GM23338 (cell line): ENCODE measurements around the gene PCSK4. TPM values are rescaled to one million over a fixed set of nuclear protein-coding genes. Genes with fewer than 3 reads are reported as not detected.

Experiments
- ATAC-seq: fragments of 200-7000 bp; cut with Tn5 transposase; 3 replicates; pipeline ENCODE4 v1.9.1; 2020
- DNase-seq: peaks from one replicate; pipeline ENCODE4 v3.0.0-alpha.2; 2015; ENCODE audit warnings: low spot score
- H2AFZ ChIP-seq: fragments of 200-600 bp; sonication (generic); 2 replicates; pipeline ENCODE4 v1.8.0; 2016; ENCODE audit warnings: antibody characterized with exemption, mild to moderate bottlenecking, moderate library complexity
- H3F3A ChIP-seq: fragments of 200-600 bp; sonication (generic); replicated peaks from 2 replicates; pipeline ENCODE4 v1.8.0; 2017; ENCODE audit warnings: antibody characterized with exemption, mixed run types, low read depth
- H3K27ac ChIP-seq: fragments of 200-600 bp; sonication (generic); 2 replicates; pipeline ENCODE4 v1.6.1; 2016; ENCODE audit warnings: low read depth
- H3K27me3 ChIP-seq: fragments of 200-600 bp; sonication (generic); 2 replicates; pipeline ENCODE4 v1.8.0; 2016; ENCODE audit warnings: mild to moderate bottlenecking, mixed run types, moderate library complexity; ENCODE audit not compliant: insufficient read depth
- H3K36me3 ChIP-seq: fragments of 200-600 bp; sonication (generic); 2 replicates; pipeline ENCODE4 v1.8.0; 2016; ENCODE audit warnings: mild to moderate bottlenecking; ENCODE audit not compliant: insufficient read depth
- H3K4me1 ChIP-seq: fragments of 200-600 bp; sonication (generic); 2 replicates; pipeline ENCODE4 v1.8.0; 2016; ENCODE audit warnings: mild to moderate bottlenecking, moderate library complexity; ENCODE audit not compliant: insufficient read depth
- H3K4me2 ChIP-seq: fragments of 200-600 bp; sonication (generic); 2 replicates; pipeline ENCODE4 v1.7.1; 2017; ENCODE audit warnings: mixed run types
- H3K4me3 ChIP-seq: fragments of 200-600 bp; sonication (generic); 2 replicates; pipeline ENCODE4 v1.6.1; 2016; ENCODE audit warnings: mixed run types
- H3K79me2 ChIP-seq: fragments of 200-600 bp; sonication (generic); replicated peaks from 2 replicates; pipeline ENCODE4 v1.8.0; 2017; ENCODE audit warnings: mild to moderate bottlenecking; ENCODE audit not compliant: insufficient read depth
- H3K9me2 ChIP-seq: fragments of 200-600 bp; sonication (generic); 2 replicates; pipeline ENCODE4 v1.8.0; 2017; ENCODE audit not compliant: insufficient read depth
- H4K20me1 ChIP-seq: fragments of 200-600 bp; sonication (generic); replicated peaks from 2 replicates; pipeline ENCODE4 v1.8.0; 2017; ENCODE audit warnings: mild to moderate bottlenecking; ENCODE audit not compliant: insufficient read depth
- H3K27ac Mint-ChIP-seq: 2 replicates; pipeline ENCODE4 v1.8.0; 2020; ENCODE audit warnings: inconsistent platforms, mild to moderate bottlenecking, moderate library complexity, mixed read lengths
- H3K27me3 Mint-ChIP-seq: 3 replicates; pipeline ENCODE4 v1.8.0; 2022; ENCODE audit warnings: low read depth, mild to moderate bottlenecking, moderate library complexity, mixed read lengths, inconsistent platforms; ENCODE audit not compliant: insufficient read depth, poor library complexity
- H3K36me3 Mint-ChIP-seq: 3 replicates; pipeline ENCODE4 v1.8.0; 2021; ENCODE audit warnings: low read depth, mild to moderate bottlenecking, inconsistent platforms, moderate library complexity, mixed read lengths
- H3K4me1 Mint-ChIP-seq: 3 replicates; pipeline ENCODE4 v1.8.0; 2020; ENCODE audit warnings: mild to moderate bottlenecking, inconsistent platforms, mixed read lengths
- H3K4me3 Mint-ChIP-seq: 3 replicates; pipeline ENCODE4 v1.8.0; 2021; ENCODE audit warnings: moderate library complexity, mild to moderate bottlenecking, inconsistent platforms, mixed read lengths
- H3K9me3 Mint-ChIP-seq: 3 replicates; pipeline ENCODE4 v1.8.0; 2020; ENCODE audit warnings: moderate library complexity, mild to moderate bottlenecking, inconsistent platforms, mixed read lengths
- EZH2 ChIP-seq: fragments of 200-600 bp; sonication (generic); IDR thresholded peaks from one replicate; pipeline ENCODE4 v1.8.0; 2017; ENCODE audit warnings: antibody characterized with exemption, mild to moderate bottlenecking, low read depth; ENCODE audit not compliant: unreplicated experiment
- EZH2phosphoT487 ChIP-seq: fragments of 200-600 bp; sonication (generic); IDR thresholded peaks from one replicate; pipeline ENCODE4 v1.8.1; 2018; ENCODE audit warnings: antibody characterized with exemption; ENCODE audit not compliant: unreplicated experiment
- NANOG ChIP-seq: IDR thresholded peaks from 2 replicates; pipeline ENCODE4 v1.6.1; 2016; ENCODE audit warnings: antibody characterized with exemption, borderline replicate concordance
- POLR2AphosphoS5 ChIP-seq: IDR thresholded peaks from 2 replicates; pipeline ENCODE4 v1.6.1; 2016; ENCODE audit warnings: antibody characterized with exemption, low read depth
- polyA plus RNA-seq: library from polyadenylated mRNA; unstranded; fragments of >200 nt; fragmentation: Nextera tagmentation; extraction: Ambion mirVana; gene quantifications from 2 replicates; pipeline ENCODE4 v1.2.1, GENCODE V29; 2016
- total RNA-seq: library from RNA; depleted of rRNA; stranded (reverse); fragments of >200 nt; shearing (Covaris generic); gene quantifications from 2 replicates; pipeline ENCODE4 v1.2.3, GENCODE V29; 2014
- TF ChIP-seq, protein P1 (sequence below): IDR thresholded peaks from one replicate; pipeline ENCODE4 v1.6.1; 2018; ENCODE audit warnings: antibody characterized with exemption; ENCODE audit not compliant: unreplicated experiment
- TF ChIP-seq, protein P2 (sequence below): fragments of 250-450 bp; sonication (Bioruptor Pico); IDR thresholded peaks from 2 replicates; pipeline ENCODE4 v1.5.0; 2020; ENCODE audit warnings: mild to moderate bottlenecking, moderate library complexity

PCSK4 gene
- total and polyA plus RNA-seq, 2 experiments from 2014 or later = 3.8 to 15.1 TPM

- H3K27ac Mint-ChIP-seq = no peak overlapping the region
- ATAC-seq (no peak), DNase-seq (no peak)
- Histone ChIP-seq H3K4me2 (no peak overlapping the region), H3K36me3 (no peaks in the 10 kb centered on the region), H3K27ac (no peak overlapping the region), H4K20me1 (no peaks in the 10 kb centered on the region; the same call in 1 of the 2 replicates), H3K4me1 (no peaks in the 10 kb centered on the region), H3K27me3 (peaks cover 12% of the 10 kb centered on the region), H2AFZ (no peak overlapping the region), H3K4me3 (no peak overlapping the region), H3K9me2 (no peaks in the 10 kb centered on the region), H3F3A (0 out of 2 replicates have a peak, but pooled peaks cover 4% of the 10 kb centered on the region), H3K79me2 (no peaks in the 10 kb centered on the region)
- H3K27me3 Mint-ChIP-seq = peaks cover 29% of the 10 kb centered on the region
- TF ChIP-seq EZH2 = no peak
- TF ChIP-seq, protein P1, sequence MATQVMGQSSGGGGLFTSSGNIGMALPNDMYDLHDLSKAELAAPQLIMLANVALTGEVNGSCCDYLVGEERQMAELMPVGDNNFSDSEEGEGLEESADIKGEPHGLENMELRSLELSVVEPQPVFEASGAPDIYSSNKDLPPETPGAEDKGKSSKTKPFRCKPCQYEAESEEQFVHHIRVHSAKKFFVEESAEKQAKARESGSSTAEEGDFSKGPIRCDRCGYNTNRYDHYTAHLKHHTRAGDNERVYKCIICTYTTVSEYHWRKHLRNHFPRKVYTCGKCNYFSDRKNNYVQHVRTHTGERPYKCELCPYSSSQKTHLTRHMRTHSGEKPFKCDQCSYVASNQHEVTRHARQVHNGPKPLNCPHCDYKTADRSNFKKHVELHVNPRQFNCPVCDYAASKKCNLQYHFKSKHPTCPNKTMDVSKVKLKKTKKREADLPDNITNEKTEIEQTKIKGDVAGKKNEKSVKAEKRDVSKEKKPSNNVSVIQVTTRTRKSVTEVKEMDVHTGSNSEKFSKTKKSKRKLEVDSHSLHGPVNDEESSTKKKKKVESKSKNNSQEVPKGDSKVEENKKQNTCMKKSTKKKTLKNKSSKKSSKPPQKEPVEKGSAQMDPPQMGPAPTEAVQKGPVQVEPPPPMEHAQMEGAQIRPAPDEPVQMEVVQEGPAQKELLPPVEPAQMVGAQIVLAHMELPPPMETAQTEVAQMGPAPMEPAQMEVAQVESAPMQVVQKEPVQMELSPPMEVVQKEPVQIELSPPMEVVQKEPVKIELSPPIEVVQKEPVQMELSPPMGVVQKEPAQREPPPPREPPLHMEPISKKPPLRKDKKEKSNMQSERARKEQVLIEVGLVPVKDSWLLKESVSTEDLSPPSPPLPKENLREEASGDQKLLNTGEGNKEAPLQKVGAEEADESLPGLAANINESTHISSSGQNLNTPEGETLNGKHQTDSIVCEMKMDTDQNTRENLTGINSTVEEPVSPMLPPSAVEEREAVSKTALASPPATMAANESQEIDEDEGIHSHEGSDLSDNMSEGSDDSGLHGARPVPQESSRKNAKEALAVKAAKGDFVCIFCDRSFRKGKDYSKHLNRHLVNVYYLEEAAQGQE = no peak
- no peak for TF ChIP-seq EZH2phosphoT487
- TF ChIP-seq, protein P2, sequence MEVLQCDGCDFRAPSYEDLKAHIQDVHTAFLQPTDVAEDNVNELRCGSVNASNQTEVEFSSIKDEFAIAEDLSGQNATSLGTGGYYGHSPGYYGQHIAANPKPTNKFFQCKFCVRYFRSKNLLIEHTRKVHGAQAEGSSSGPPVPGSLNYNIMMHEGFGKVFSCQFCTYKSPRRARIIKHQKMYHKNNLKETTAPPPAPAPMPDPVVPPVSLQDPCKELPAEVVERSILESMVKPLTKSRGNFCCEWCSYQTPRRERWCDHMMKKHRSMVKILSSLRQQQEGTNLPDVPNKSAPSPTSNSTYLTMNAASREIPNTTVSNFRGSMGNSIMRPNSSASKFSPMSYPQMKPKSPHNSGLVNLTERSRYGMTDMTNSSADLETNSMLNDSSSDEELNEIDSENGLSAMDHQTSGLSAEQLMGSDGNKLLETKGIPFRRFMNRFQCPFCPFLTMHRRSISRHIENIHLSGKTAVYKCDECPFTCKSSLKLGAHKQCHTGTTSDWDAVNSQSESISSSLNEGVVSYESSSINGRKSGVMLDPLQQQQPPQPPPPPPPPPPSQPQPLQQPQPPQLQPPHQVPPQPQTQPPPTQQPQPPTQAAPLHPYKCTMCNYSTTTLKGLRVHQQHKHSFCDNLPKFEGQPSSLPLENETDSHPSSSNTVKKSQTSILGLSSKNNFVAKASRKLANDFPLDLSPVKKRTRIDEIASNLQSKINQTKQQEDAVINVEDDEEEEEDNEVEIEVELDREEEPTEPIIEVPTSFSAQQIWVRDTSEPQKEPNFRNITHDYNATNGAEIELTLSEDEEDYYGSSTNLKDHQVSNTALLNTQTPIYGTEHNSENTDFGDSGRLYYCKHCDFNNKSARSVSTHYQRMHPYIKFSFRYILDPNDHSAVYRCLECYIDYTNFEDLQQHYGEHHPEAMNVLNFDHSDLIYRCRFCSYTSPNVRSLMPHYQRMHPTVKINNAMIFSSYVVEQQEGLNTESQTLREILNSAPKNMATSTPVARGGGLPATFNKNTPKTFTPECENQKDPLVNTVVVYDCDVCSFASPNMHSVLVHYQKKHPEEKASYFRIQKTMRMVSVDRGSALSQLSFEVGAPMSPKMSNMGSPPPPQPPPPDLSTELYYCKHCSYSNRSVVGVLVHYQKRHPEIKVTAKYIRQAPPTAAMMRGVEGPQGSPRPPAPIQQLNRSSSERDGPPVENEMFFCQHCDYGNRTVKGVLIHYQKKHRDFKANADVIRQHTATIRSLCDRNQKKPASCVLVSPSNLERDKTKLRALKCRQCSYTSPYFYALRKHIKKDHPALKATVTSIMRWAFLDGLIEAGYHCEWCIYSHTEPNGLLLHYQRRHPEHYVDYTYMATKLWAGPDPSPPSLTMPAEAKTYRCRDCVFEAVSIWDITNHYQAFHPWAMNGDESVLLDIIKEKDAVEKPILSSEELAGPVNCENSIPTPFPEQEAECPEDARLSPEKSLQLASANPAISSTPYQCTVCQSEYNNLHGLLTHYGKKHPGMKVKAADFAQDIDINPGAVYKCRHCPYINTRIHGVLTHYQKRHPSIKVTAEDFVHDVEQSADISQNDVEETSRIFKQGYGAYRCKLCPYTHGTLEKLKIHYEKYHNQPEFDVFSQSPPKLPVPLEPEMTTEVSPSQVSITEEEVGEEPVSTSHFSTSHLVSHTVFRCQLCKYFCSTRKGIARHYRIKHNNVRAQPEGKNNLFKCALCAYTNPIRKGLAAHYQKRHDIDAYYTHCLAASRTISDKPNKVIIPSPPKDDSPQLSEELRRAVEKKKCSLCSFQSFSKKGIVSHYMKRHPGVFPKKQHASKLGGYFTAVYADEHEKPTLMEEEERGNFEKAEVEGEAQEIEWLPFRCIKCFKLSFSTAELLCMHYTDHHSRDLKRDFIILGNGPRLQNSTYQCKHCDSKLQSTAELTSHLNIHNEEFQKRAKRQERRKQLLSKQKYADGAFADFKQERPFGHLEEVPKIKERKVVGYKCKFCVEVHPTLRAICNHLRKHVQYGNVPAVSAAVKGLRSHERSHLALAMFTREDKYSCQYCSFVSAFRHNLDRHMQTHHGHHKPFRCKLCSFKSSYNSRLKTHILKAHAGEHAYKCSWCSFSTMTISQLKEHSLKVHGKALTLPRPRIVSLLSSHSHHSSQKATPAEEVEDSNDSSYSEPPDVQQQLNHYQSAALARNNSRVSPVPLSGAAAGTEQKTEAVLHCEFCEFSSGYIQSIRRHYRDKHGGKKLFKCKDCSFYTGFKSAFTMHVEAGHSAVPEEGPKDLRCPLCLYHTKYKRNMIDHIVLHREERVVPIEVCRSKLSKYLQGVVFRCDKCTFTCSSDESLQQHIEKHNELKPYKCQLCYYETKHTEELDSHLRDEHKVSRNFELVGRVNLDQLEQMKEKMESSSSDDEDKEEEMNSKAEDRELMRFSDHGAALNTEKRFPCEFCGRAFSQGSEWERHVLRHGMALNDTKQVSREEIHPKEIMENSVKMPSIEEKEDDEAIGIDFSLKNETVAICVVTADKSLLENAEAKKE (CRISPR knock-in tag) = no peak
- no peak for TF ChIP-seq NANOG
- no peak for TF ChIP-seq POLR2AphosphoS5
- H3K4me1 Mint-ChIP-seq = no peaks in the 10 kb centered on the region
- peaks cover 5% of the 10 kb centered on the region for H3K9me3 Mint-ChIP-seq
- no peak overlapping the region for H3K4me3 Mint-ChIP-seq
- H3K36me3 Mint-ChIP-seq = no peaks in the 10 kb centered on the region
Measured at GRCh38 chr19:1518471-1518870, 28.3 kb upstream of the PCSK4 start.
